Fibroblast of skin of left quadriceps (primary cell): ENCODE data around the gene PHF21B.
"Not testable (repeated sequence)": the region's sequence is repeated elsewhere in the genome, so short reads cannot be mapped to it uniquely, and the experiment has no call there.

ENCODE experiments used
- DNase-seq, 2 experiments: peaks; one replicate each; pipeline ENCODE4 v3.0.0-alpha.2; 2013; ENCODE audit warnings: low read depth in 2 of 2

PHF21B gene

DNA sequence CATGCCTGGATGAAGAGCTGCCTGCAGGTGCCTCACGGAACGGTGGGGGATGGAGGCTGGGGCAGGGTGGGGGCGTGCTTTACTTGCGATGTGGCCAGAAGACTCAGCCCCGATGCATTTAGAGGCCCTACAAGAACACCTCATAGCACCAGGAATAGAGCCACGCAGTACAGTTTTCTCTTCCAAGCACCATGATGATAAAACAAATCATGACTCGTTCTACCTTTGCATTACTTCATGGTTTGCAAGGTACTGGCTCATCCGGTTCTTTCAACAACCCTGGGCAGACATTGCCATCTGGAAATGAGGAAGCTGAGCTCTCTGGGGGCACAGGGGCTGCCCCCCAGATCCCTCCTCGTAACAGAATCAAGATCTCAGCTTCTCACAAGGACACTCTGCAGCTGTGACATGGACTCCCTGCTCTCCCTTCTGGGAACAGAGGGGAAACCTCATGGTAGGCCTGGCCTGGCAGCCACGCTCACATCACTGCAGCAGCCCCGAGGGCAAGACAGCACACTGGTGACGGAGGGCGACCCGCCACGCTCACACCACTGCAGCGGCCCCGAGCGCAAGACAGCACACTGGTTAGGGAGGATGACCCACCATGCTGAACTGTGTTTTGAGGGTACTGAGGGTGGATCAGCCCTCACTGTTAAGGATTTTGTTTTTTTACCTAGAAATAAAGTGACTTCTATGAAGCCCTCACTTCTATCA is 46.9 kb downstream of the PHF21B start:
- no peak for DNase-seq

DNA sequence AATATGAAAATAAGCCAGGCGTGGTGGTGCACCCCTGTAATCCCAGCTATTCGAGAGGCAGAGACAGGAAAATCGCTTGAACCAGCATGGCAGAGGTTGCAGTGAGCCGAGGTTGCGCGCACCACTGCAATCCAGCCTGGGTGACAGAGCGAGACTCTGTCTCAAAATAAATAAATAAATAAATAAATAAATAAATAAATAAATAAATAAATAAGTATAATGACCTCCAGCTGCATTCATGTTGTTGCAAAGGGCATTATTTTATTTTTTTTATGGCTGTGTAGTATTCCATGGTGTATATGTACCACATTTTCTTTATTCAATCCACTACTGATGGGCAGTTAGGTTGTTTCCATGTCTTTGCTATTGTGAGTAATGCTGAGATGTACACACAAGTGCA is 48.1 kb downstream of the PHF21B start:
- not testable (repeated sequence) for DNase-seq

DNA sequence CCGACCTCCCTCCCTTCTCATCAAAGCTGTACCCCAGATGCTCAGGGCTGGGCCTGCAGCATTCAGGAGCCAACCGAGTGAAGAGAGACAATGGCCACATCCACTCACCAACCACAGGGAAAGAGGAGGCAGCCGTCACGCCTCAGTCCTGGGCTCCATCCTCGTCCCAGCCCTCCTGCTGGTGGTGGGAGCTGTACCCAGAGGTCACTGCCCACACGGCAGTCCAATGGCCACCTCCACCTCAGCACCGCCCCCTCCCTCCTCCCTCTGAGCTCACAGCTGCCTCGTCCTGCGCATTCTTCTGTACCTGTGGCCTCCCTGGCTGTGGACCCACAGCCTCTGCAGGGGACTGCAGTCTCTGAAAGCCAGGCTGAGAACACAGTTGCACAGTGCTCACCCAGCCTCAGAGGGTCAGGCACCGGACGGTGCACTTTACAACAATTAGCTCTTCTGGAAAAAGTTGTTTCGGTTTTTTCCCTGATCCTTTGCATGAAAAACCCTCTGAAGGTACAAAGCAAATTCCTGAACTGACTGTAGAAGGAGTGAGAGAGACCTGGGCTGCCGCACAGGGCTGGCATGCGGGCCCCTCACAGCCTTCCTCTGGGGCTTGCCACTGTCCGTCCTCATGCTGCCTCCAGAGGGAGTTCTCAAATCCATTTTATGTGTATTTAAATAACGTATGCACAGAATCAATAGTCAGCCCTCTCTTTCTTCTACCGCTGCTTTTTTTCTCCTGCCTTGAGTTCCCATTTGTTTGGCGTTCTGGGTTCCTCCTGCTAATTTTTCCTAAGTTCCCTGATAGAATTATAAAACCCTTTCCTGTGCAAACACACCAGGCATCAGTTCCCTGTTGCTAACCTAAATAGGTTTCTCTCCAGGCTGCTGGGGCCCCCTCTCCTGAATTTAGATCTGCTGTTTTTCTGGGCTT is 52.7 kb downstream of the PHF21B start:
- no peak for DNase-seq

DNA sequence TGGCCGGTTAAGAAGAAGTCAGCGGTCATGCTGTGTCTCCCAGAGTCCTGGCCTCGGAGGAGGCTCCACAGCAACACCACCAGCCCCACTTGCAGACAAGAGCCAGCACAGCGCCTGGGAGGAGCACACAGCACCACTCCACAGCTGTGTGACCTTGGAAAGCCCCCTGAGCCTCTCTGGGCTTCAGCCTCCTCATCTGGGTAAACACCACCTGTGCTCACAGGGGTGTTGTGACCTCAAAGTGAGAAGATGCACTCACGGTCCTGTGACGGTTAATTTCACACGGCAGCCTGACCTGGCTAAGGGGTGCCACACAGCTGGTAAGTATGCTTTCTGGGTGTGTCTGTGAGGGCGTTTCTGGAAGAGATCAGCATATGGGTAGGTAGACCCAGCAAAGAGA is 54.7 kb downstream of the PHF21B start:
- DNase-seq, result no peak

DNA sequence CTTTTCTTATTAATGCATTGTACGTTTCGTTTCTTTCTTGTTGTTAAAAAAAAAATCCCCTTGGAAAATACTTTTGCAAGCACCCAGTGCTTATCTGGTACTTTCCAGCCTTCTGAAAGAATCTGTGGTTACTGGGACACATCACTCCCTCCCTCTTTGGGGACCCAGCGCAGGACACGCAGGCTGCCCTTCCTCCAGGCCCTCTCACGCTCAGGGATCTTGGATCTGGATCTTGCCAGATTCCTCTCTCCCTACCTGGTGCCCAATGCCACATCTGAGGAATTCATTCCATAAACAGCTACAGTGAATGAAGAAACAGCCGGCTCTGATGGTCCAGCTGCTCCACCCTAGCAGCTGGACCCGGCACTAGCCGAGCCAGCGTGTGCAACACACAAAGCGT is 55.7 kb downstream of the PHF21B start:
- no peak for DNase-seq

DNA sequence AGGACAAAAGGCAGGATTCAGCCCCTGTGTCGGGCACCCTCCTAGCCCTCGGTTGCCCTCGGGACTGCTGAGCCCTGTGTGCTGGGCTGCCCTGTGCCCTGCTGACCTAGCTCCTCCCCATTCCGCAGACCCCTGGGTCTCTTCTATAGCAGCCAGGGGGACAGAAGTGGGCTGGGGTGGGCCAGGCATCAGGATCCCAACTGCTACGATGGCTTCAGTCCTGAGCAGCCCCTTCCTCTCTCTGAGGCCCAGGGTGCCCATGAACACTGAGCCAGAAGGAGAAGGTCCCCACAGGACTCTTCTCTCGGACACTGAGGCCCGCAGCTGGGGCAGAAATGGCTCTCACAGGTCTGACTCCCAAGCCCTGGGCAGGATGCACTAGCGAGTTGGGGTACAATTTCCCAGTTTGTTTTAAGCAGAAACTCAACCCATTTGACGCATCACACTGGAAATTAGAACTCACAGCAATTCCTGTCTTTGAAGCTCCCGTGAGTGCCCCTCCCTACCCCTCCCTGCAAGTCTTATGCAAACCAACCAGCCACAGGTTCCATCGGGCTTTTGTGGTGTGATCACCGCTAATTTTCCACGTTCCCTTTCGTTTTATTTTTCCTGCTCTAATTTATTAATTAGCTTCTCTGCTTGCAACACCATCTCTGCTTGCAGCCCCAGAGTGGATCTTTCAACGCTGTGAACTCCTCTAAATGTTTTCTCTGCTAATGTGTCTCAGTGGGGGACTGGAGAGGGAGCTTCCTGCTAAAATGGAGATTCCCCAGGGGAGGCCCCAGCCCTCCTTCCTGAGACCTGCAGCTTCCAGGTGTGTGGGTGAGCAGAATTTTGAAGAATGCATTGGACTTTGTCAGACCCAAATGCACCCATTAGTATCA is 56.7 kb downstream of the PHF21B start:
- DNase-seq, result no peak

DNA sequence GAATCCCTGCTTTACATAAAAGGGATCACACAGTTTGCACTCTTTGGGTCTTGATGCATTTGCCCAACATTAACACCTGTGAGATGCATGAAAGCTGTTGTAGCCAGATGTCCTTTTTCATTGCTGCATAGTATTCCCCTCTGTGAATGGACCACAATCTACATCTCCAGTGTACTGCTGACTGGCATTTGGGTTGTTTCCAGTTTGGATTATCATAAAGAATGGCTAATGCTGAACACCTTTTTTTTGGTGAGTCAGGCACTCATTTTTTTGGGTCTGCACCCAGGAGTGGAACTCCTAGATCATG is 58.3 kb downstream of the PHF21B start:
- no peak for DNase-seq

DNA sequence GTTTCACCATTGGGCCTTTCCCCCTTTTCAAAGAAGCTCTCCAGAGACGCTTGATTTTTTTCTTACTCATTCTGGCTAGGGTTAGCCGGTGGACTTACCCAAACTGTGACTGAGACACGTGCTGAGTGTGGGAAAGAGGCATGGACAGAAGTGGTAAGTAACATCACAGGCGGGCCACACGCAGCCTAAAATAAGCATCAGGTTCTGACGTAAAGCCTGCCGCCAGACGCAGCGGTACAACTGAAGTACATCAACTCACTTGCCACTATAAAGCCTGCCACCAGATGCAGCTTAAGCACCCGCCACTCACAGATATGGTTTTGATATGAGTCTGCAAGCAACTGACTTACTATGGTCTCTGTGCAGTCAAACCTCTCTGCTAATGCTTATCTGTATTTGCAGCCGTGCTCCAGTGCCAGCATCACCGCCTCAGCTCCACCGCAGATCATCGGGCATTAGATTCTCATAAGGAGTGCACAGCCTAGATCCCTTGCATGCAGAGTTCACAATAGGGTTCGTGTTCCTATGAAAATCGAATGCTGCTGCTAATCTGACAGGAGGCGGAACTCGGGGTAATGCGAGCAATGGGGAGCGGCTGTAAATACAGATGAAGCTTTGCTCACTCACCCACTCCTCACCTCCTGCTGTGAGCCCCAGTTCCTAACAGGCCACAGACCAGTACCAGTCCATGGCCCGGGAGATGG is 58.8 kb downstream of the PHF21B start:
- DNase-seq, result no peak

DNA sequence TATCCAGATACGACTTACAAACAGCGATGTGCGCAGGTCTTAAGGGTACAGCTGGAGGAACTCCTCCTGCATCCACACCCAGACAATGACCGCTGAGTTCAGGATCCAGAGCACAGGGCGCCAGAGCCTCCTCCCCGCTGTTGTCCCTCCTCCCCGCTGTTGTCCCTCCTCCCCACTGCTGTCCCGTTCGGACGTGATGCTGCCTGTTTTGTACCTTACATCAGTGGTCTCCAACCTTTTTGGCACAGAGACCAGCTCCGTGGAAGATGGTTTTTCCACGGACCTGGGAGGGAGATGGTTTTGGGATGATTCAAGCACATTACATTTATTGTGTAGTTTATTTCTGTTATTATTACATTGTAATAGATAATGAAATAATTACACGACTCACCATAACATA is 62.0 kb downstream of the PHF21B start:
- DNase-seq, result no peak

DNA sequence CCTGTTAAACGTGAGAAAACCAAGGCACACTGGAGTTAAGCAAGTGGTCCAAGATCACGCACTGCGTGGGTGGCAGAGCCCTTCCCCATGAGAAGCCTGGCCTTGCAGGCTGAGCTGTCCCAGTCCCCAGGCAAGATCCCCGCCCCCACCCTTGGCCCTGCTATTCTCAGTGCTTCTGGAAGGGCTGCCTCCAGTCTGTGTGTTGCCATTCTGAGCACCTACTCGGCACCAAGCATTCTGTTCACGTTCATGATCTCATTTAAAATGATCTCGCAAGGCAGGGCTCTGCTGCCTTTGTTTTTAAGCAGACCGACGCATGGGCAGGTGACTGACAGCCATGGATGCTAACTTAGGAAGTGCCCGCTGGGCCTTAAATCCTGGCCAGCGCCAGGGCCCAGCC is 62.8 kb downstream of the PHF21B start:
- DNase-seq, result no peak

DNA sequence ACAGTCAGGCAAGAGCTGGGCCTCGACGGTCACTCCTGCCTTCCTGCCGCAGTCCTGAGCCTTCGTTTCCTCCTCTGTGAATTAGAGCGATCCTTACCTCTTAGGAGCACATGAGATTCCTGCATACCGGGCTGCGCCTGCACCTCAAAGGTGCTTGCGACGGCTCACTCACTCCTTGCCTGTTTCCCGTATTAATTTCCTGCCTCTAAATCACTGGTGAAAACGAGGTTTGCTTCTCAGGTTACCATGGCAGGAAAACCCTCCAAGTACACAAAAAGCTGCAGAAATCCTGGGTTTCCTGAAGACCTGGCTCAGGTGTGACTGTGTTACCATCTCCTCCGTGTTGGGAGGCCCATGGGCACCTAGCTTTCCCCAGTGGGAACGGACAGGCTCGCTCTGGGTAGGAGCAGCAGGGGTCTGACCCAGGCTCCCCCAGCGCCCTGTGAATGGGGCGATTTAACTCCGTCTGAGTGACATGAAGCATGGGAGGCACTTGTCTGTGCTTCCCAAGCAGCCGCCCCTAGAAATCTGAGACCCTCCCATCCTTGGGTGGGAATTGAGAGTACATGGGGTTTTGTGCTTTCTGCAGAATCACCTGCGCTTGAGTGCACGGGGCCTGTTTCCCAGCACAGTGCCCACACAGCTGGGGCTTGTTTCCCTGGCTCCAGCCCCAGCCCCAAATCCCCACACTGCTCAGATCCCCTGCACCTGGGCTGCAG is 64.8 kb downstream of the PHF21B start:
- DNase-seq, result no peak

DNA sequence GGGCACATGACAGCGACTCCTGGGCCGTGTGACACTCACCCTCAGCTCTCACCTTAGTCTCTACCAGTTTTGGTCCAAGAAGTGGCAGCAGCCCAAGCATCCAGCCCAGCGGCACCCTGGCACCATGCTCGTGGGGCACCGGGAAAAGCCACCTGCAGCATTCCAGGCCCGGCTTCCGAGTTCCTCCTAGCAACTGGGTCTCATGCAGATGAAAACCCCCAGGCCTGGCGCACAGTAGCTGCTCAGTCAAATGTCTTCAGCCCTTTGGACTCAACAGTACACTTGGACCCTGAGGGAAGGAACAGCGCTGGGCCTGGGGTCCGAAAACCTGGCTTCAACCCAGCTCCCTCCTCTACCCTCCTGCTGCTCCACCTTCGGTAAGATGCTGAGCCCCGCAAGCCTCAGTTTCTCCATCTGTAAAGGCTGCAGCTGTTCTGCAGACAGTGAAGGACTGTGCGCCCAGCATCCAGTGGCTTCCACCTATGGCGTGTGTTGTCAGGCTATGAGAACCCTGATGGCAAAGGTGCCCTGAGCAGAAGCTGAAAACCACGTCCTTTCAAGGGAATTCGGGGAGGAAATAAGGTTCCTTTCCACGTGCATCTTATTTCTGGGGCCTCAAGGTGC is 66.0 kb downstream of the PHF21B start:
- no peak for DNase-seq

DNA sequence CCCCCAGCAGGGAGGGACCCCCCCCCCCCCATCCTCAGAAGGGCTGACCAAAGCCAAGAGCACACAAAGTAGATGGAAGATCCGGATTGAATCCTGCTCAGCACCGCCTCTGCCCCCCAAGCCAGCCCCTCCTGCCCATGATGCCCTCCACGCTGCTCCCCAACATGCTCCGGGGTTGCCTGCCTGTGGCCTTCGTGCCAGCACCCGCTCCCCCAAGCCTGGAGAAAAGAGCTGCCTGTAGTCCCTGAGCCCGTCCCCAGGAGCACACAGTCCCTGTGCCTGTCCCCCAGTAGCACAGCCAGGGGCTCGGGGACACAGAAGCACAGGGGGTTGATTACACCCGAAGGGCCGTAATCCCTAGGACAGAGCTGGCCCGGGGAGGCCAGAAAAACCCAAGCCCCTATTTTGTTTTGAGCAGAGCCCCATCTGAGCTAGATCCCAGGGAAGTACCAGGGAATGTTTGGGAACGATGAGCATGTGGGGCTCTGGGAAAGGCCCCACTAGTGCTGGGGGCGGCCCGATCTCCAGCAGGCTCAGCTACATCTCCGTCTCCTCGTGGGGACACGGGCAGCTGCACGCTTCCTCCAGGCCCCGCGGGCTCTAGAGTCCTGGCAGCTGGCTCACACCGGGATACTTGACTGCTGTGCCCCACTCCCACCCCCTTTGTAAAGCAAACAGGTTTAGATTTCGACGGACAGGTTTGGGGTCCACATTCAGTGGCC is 66.7 kb downstream of the PHF21B start:
- DNase-seq, result no peak

DNA sequence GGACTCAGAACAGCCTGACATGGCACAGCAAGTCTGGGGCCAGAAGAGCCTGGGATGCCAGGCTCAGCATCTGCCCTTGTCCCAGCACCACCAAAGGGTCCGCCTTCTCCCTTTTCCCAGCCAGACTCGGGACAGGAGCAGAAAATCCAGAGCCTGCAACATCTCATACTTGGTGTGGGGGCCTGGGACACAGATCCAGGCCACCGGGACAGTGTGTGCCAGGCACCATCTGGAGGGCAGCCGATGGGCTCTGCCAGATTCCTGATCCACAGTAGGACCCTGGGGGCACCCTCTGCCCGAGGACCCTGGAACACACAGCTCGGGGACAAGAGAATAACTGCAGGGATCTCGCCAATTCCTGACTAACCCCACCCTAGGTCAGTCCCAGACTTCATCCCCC is 67.7 kb downstream of the PHF21B start:
- no peak for DNase-seq

DNA sequence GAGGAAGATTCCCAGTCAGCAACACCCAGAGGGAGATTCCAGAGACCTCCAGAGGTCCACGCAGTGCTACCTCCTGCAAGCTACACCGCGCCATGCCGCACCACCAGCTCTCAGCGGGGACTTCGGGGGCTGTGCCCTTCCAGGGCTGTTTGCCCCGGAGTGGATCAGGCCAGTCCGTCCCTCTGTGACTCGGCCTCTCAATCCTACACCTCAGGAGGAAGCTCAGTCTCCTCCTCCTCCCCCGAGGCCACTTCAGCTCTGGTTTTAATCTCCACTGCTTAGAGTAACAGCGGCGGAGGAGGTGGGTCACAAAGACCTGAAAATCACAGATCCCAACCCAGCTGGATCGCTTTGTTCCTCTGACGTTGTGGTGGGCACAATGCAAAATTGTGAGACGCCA is 68.6 kb downstream of the PHF21B start:
- no peak for DNase-seq

DNA sequence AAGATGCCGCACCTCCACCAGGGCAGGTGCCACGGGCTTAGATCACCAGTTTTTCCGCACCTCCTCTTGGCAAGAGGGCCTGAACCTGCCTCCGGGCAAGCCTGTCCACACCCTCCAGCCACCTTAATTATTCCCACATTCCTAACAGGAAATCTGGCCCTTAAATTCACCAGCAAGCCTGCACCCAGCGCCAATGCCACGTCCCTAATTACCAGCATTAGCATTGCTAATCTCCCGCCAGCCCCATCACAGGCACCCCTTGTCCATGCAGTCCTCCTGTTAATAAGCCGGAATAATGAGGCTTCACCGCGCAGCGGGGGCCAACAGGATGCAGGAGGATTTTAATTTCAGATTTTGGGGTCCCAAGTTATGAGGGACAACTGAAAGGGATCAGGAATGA is 69.7 kb downstream of the PHF21B start:
- no peak for DNase-seq

DNA sequence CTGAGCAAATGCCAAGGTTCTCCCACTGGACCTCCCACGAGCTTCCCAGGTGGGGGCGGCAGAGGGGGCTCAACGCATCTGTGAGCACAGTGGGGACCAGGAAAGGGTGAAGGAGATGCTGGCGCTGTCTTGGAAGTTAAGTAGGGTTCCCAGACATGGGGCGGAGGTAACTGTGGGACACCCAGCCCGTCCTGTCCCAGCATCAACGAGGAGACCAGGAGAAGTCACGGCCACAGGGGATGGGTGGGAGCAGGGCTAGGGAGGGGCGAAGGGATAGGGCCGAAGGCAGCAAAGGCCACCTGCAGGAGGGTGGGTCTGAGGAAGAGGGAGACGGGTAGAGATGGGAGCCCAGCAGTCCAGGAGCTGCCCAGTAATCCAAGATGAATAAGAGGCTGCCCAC is 70.4 kb downstream of the PHF21B start:
- DNase-seq, result no peak

DNA sequence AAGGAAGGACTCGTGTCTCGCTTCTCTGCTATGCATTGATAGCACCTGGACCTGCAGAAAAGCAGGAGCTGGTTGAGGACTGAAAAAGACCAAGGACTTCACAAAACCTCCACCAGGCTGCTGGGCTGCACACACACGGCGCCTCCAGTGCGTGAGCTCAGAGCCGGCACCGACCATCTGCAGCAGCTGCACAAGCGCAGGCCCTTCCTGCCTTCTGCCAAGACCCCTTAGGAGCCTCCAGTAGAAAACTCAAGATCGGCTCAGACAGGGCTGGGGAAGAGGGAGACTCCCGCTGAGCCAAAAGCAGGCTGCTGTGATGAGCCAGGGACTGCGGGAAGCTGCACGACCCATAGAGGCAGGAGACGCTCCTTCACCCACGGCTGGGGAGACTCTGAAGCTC is 70.9 kb downstream of the PHF21B start:
- no peak for DNase-seq

DNA sequence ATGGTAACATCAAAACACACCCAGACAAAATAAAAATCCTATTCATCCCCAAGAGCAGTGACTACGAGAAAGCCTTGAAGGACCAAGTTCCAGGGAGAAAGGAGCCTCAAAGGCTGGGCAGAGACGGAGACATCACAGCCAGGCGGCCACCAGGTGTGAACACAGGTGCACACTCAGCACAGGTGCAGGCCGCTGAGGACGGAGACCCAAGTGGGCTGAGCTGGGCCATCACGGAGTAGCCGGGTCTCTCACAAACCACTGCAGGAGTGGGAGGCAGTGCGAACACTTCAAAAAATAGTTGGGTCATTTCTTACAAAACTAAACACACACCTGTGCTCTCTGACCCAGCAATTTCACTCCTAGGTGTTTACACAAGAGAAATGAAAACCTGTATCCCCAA is 72.6 kb downstream of the PHF21B start:
- DNase-seq, result no peak

DNA sequence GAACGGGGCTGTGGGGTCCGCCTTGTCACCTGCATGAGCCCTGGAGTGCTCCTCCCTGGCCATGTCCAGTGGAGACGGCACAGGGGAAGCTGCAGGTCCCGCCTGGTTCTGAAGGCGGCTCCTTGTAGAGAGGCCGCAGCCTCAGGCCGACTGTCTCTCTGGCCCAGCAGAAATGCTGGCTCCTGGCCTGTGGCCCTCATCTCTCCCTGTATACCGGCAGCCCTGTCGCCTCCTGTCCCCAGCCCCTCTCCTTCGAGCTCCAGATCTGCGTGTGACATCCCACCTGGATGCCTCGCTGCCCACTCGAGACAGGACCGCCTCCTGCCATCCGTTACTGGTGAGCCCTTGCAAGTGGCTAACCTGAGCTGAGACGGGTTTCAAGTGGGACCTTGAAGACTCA is 73.6 kb downstream of the PHF21B start:
- no peak for DNase-seq
